HepG2 (cell line): Measurements from ENCODE around the gene ATPAF2. TPM values are rescaled to one million over a fixed set of nuclear protein-coding genes. Genes with fewer than 3 reads are reported as not detected.

Experiments
- ATAC-seq: fragments of 200-7000 bp; cut with Tn5 transposase; 3 replicates; pipeline ENCODE4 v1.9.1; 2020; ENCODE audit warnings: mild to moderate bottlenecking, moderate library complexity
- BruUV-seq: library from RNA; stranded (reverse); fragments of 400-500 nt; replicated peaks from 2 replicates; lab custom pipeline; 2021; lab: Mats Ljungman, UMichigan
- CTCF ChIA-PET: fragments of 300-600 bp; formaldehyde crosslinking; extraction: SDS; loops from one replicate; lab custom pipeline; 2021; ENCODE audit warnings: low total read pairs, inconsistent platforms, low intra/inter-chr PET ratio; lab: Yijun Ruan, JAX
- POLR2A ChIA-PET: fragments of 350-600 bp; sonication (Branson Sonifier 250); formaldehyde crosslinking; loops from one replicate; lab custom pipeline; 2020; ENCODE audit warnings: antibody characterized with exemption, inconsistent platforms; lab: Yijun Ruan, JAX
- DNase-seq: peaks from one replicate; pipeline ENCODE4 v3.0.0-alpha.2; 2015; ENCODE audit warnings: low spot score
- FAIRE-seq: peaks from 3 replicates; lab custom pipeline; 2011; peaks lifted over from hg19 to GRCh38; lab: Jason Lieb, UNC
- H2AFZ ChIP-seq: one replicate; pipeline ENCODE4 v1.6.1; 2011; ENCODE audit warnings: low read length, inconsistent platforms
- H3K27ac ChIP-seq: fragments of 300-600 bp; 3 replicates; pipeline ENCODE4 v1.8.0; 2011; ENCODE audit warnings: mixed run types, mild to moderate bottlenecking, mixed read lengths, low read length, inconsistent platforms; ENCODE audit not compliant: insufficient read depth; ENCODE audit errors: extremely low read length
- H3K27me3 ChIP-seq, 2 experiments: fragments of 200-600 bp in 1 of 2; 2 replicates in 1 of 2; 3 replicates in 1 of 2; pipeline versions ENCODE4 v1.6.0 to v1.8.0; 2011; ENCODE audit warnings: low read length in 2 of 2, mild to moderate bottlenecking in 2 of 2, moderate library complexity in 2 of 2, inconsistent platforms in 1 of 2; ENCODE audit not compliant: insufficient read depth in 2 of 2, control insufficient read depth in 1 of 2
- H3K36me3 ChIP-seq, 2 experiments: fragments of 200-600 bp in 1 of 2; replicated peaks in 1 of 2; 2 replicates in 1 of 2; 3 replicates in 1 of 2; pipeline versions ENCODE4 v1.5.1 to v1.8.0; 2011; ENCODE audit warnings: low read length in 2 of 2, inconsistent platforms in 1 of 2; ENCODE audit not compliant: insufficient read depth in 2 of 2, control insufficient read depth in 1 of 2
- H3K4me1 ChIP-seq: 2 replicates; pipeline ENCODE4 v1.5.1; 2012; ENCODE audit warnings: low read length, inconsistent platforms; ENCODE audit not compliant: insufficient read depth
- H3K4me2 ChIP-seq: 2 replicates; pipeline ENCODE4 v1.6.0; 2011; ENCODE audit warnings: low read depth, low read length, inconsistent platforms
- H3K4me3 ChIP-seq, 3 experiments: fragments of 200-600 bp in 1 of 3; sonication (generic), shearing (Covaris generic) in 1 of 3; replicated peaks in 1 of 3; 2 replicates each; pipeline ENCODE4 v1.5.1; 2011 to 2016; ENCODE audit warnings: low read length in 3 of 3, inconsistent platforms in 2 of 3, low read depth in 2 of 3, mild to moderate bottlenecking in 2 of 3, control low read depth in 1 of 3, mixed read lengths in 1 of 3; ENCODE audit not compliant: insufficient read depth in 1 of 3
- H3K79me2 ChIP-seq: one replicate; pipeline ENCODE4 v1.6.1; 2011; ENCODE audit warnings: low read length, inconsistent platforms; ENCODE audit not compliant: insufficient read depth
- H3K9ac ChIP-seq: 2 replicates; pipeline ENCODE4 v1.6.0; 2011; ENCODE audit warnings: mild to moderate bottlenecking, low read depth, low read length, inconsistent platforms; ENCODE audit not compliant: insufficient read depth
- H3K9me3 ChIP-seq: 2 replicates; pipeline ENCODE4 v1.5.1; 2012; ENCODE audit warnings: mild to moderate bottlenecking, low read length
- H4K20me1 ChIP-seq: 2 replicates; pipeline ENCODE4 v1.6.0; 2011; ENCODE audit warnings: inconsistent platforms, mild to moderate bottlenecking, low read length, moderate library complexity; ENCODE audit not compliant: insufficient read depth
- FOSL2 ChIP-seq: sonication (generic); formaldehyde crosslinking; IDR thresholded peaks from 2 replicates; pipeline ENCODE4 v1.4.0; 2020; ENCODE audit warnings: missing genetic modification reagents
- HDAC2 ChIP-seq: sonication (generic); formaldehyde crosslinking; IDR thresholded peaks from 2 replicates; pipeline ENCODE4 v1.4.0; 2020; ENCODE audit warnings: missing genetic modification reagents
- RFXANK ChIP-seq: IDR thresholded peaks from 2 replicates; pipeline ENCODE4 v1.6.1; 2016
- ZNF350 ChIP-seq: sonication (generic); formaldehyde crosslinking; IDR thresholded peaks from 2 replicates; pipeline ENCODE4 v1.4.0; 2020; ENCODE audit warnings: mild to moderate bottlenecking, low read depth, missing genetic modification reagents, borderline replicate concordance
- WGBS: methylation state at CpG from one replicate; pipeline ENCODE4 v1.1.6; 2017; ENCODE audit warnings: low lambda C conversion rate; 5-methylcytosine and 5-hydroxymethylcytosine counted together
- in situ Hi-C: cut with HindIII; loops from 2 replicates; pipeline ENCODE4 v1.10.0; 2017; ENCODE audit warnings: low pct_unique_long_range_greater_than_20kb; ENCODE audit not compliant: extremely low pct_ligation_motif_present
- intact Hi-C: fragments of 100-400 bp; cut with micrococcal nuclease; formaldehyde crosslinking; loops from one replicate; pipeline ENCODE4 v1.10.0; 2022; ENCODE audit not compliant: unreplicated experiment
- polyA plus RNA-seq, 8 experiments: library from polyadenylated mRNA; depleted of rRNA in 3 of 8; stranded (reverse) in 7 of 8; unstranded in 1 of 8; fragments of >200 nt; fragmentation: Illumina TruSeq in 4 of 8; extraction: Trizol in 4 of 8; gene quantifications; 2 replicates each; pipeline versions ENCODE4 v1.2.1 to v1.2.3, GENCODE V29; 2011 to 2016; ENCODE audit warnings: low read depth in 4 of 8, missing spikeins in 1 of 8, mixed read lengths in 1 of 8; ENCODE audit not compliant: insufficient read depth in 1 of 8
- total RNA-seq, 5 experiments: library from RNA; depleted of rRNA; stranded (reverse); fragments of >200 nt; fragmentation: Illumina TruSeq; extraction: Trizol; gene quantifications; 2 replicates each; pipeline ENCODE4 v1.2.3, GENCODE V29; 2016; ENCODE audit warnings: low read depth in 1 of 5
- TF ChIP-seq, protein P1 (sequence below): sonication (generic); formaldehyde crosslinking; IDR thresholded peaks from 2 replicates; pipeline ENCODE4 v1.8.0; 2023; ENCODE audit warnings: mild to moderate bottlenecking, missing genetic modification reagents
- TF ChIP-seq, protein P2 (sequence below): sonication (generic); formaldehyde crosslinking; IDR thresholded peaks from 2 replicates; pipeline ENCODE4 v1.5.0; 2020; ENCODE audit warnings: missing genetic modification reagents, mild to moderate bottlenecking, borderline replicate concordance

ATPAF2 gene
- total and polyA plus RNA-seq, 2 of the 13 experiments (the other 11 are each of a cell fraction or from before 2014, with no cell fraction given): 15.0 to 16.5 TPM

DNA sequence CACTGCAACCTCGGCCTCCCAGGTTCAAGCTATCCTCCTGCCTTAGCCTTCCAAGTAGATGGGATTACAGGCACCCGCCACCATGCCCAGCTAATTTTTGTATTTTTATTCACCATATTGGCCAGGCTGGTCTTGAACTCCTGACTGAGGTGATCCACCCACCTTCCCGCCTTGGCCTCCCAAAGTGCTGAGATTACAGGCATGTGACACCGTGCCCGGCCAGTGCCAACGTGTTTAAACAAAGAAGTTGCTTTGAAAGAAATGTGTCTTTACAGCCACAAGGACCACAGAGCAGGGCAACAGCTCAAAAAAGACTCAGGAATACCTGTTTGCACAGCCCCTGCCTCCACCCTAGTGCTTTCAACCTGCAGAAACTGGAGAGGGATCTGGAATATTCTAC is 25.0 kb downstream of the ATPAF2 start (continued):
- no peak for TF ChIP-seq ZNF350 (CRISPR knock-in tag)

DNA sequence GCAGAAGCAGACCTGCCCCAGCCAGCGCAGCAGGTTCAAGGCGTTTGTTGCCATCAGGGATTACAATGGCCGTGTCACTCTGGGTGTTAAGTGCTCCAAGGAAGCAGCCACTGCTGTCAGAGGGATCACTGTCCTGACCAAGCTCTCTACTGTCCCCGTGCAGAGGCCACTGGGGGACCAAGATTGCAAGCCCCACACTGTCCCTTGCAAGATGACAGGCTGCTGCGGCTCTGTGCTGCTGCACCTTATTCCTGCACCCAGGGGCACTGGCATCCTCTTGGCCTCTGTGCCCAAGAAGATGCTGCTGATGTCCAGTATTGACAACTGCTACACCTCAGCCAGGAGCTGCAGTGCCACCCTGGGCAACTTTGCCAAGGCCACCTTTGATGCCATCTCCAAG is 27.7 kb downstream of the ATPAF2 start:
- Histone ChIP-seq H2AFZ (no peak overlapping the region), H3K27ac (no peak overlapping the region), H4K20me1 (no peaks in the 10 kb centered on the region), H3K9me3 (no peaks in the 10 kb centered on the region), H3K4me1 (no peaks in the 10 kb centered on the region), H3K4me3 (no peak overlapping the region), H3K4me2 (no peak overlapping the region), H3K36me3 (peaks cover 0 to 3% of the 10 kb centered on the region in 2 experiments; a peak in 4 of 5 replicates), H3K79me2 (no peaks in the 10 kb centered on the region), H3K9ac (no peak overlapping the region), H3K27me3 (no peaks in the 10 kb centered on the region)
- TF ChIP-seq HDAC2 (CRISPR knock-in tag) (no peak), FOSL2 (no peak), RFXANK (CRISPR knock-in tag) (no peak)
- TF ChIP-seq, protein P1, sequence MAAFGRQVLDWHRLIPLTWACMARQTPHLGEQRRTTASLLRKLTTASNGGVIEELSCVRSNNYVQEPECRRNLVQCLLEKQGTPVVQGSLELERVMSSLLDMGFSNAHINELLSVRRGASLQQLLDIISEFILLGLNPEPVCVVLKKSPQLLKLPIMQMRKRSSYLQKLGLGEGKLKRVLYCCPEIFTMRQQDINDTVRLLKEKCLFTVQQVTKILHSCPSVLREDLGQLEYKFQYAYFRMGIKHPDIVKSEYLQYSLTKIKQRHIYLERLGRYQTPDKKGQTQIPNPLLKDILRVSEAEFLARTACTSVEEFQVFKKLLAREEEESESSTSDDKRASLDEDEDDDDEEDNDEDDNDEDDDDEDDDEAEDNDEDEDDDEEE: no peak
- TF ChIP-seq, protein P2, sequence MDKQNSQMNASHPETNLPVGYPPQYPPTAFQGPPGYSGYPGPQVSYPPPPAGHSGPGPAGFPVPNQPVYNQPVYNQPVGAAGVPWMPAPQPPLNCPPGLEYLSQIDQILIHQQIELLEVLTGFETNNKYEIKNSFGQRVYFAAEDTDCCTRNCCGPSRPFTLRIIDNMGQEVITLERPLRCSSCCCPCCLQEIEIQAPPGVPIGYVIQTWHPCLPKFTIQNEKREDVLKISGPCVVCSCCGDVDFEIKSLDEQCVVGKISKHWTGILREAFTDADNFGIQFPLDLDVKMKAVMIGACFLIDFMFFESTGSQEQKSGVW (CRISPR knock-in tag): no peak
- ChIA-PET POLR2A (no interaction called here), CTCF (no interaction called here)
- FAIRE-seq (no peak), ATAC-seq (no peak), DNase-seq (no peak)
- intact Hi-C loops: no loop called here
- no TSS peak for BruUV-seq
- in situ Hi-C loops: loop anchor here (25.0 kb wide), 1 partner anchor 101 kb away; the partner anchor contains the start of gene MYO15A
- 100% methylated on average over 2 of the region's 5 CpGs for WGBS
